ENCODE results near the gene HOXB9.
A peak's percentile ranks its signal among the peaks of the same experiment; 100 is the strongest.

Gene HOXB9

DNA sequence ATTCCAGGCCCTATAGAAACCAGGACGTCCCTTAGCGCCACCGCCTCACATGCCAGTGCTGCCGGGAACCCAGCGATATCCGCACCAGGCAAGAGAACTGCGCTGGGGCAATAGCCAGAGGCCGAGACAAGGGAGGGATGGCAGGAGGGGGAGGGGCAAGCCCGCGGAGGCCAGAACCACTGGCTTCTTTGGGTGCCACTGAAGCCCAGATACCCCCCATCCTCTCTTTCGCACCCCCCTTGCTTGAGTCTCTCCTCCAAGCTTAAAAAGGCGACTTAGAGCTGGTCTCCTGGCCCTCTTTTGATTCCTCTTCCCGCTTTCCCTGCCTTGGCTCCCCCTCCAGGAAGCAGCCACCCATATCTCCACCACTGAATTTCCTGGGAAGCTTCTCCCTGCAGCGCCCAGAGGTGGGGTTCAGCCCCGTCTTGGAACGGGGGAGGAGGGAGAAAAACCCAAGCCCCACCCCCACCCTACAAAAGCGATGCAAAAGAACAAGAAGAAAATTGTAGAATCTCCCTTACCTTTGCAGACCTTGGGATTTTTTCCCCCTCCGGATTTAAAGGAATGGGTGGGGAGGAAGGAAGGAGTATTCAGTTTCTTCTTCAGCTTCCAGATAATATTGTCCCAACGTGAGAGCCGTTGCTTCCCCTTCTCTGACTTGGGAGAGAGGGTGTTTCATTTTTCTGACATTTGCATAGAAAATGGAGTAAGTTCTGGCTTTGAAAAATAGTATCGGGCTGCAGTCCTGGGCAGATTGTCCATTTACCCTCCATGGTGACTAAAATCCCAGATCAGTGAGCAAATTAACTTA, 22.0 kb downstream of the HOXB9 start:
- Histone ChIP-seq H3K9me3 (ENCODE audit: control extremely low read depth in 1 of 5, control insufficient read depth in 4 of 5, insufficient read depth in 2 of 5, low read depth in 1 of 5, low read length in 4 of 5) (no peaks in the 10 kb centered on the region), H3K4me1 (ENCODE audit: control extremely low read depth in 1 of 4, control insufficient read depth in 4 of 4, insufficient read depth in 4 of 4, low read length in 3 of 4) (peaks cover 0 to 31% (median 8%) of the 10 kb centered on the region in 4 experiments), H3K4me3 (ENCODE audit: control insufficient read depth in 1 of 7, extremely low read depth in 1 of 7, insufficient read depth in 4 of 7, low read depth in 2 of 7, low read length in 6 of 7) (peak overlapping the region in 4 of 7 experiments; percentile 13 to 72 (median 61)), H3K27ac (ENCODE audit: insufficient read depth in 1 of 2, low read depth in 1 of 2, low read length in 2 of 2, poor library complexity in 1 of 2, severe bottlenecking in 2 of 2) (peak overlapping the region in 1 of 2 experiments; percentile 54), H3K36me3 (ENCODE audit: control insufficient read depth in 4 of 4, insufficient read depth in 4 of 4, low read length in 3 of 4) (no peaks in the 10 kb centered on the region), H3K27me3 (replicated peaks in 2 of 5; ENCODE audit: control insufficient read depth in 4 of 5, insufficient read depth in 5 of 5, low read length in 4 of 5) (peaks cover 8 to 80% (median 32%) of the 10 kb centered on the region in 5 experiments)
- ChIA-PET CTCF (interaction anchor here (1.0 to 1.5 kb wide), 2 partner anchors 12 to 341 kb away, joined by 3 to 4 read pairs; no protein-coding TSS in a partner anchor), POLR2A (interaction anchor here (0.8 kb wide), 1 partner anchor 1821 kb away, joined by 3 read pairs; no protein-coding TSS in a partner anchor)
- no peak for DNase-seq
- 84% methylated on average over 13 of the region's 21 CpGs for WGBS (ENCODE audit: insufficient coverage)

DNA sequence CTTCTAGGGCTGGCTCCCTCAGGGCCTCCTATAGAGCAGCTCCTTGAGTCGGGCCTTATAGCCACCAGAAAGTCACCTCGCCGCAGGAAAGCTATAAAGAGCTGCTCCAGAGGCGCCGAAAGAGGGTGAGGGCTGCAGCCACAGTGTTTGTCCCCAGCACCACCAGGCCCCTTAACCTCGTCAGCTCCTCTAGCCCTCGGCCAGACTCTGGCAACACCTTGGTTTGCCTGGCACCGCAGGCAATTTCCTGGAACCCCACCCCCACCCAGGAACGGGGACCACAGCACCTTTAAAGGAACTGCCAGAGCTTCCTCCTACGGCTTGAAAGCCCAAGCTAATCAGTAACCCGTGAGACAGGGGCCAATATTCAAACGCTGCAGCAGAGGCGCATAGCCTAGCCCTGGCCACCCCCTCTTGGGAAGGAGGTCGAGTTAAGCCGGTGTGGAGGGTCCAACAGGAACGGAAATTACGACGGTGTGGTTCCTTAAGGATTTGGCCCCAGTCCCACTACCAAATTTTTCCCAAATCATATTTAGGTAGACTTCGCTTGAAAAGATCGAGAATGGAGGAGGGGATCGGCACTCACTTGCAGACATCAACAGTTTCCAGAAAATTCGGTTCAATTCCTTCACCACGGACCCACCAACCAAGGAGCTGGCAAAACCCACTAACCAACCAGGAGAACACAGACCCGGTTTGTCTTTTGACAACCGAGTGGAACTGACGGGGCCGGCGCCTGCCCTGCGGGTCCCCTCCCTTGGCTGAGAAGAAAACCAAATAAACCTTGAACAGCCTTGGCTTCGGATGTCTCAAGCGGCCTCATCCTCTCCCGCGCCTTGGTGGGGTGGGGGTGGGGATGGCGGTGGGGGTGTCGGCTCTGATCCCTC, 24.4 kb downstream of the HOXB9 start:
- Histone ChIP-seq H3K27ac (ENCODE audit: insufficient read depth in 1 of 2, low read depth in 1 of 2, low read length in 2 of 2, poor library complexity in 1 of 2, severe bottlenecking in 2 of 2) (no peak overlapping the region), H3K36me3 (ENCODE audit: control insufficient read depth in 4 of 4, insufficient read depth in 4 of 4, low read length in 3 of 4) (no peaks in the 10 kb centered on the region), H3K4me1 (ENCODE audit: control extremely low read depth in 1 of 4, control insufficient read depth in 4 of 4, insufficient read depth in 4 of 4, low read length in 3 of 4) (peaks cover 0 to 53% (median 25%) of the 10 kb centered on the region in 4 experiments), H3K27me3 (replicated peaks in 2 of 5; ENCODE audit: control insufficient read depth in 4 of 5, insufficient read depth in 5 of 5, low read length in 4 of 5) (peaks cover 2 to 73% (median 23%) of the 10 kb centered on the region in 5 experiments), H3K4me3 (ENCODE audit: control insufficient read depth in 1 of 7, extremely low read depth in 1 of 7, insufficient read depth in 4 of 7, low read depth in 2 of 7, low read length in 6 of 7) (peak overlapping the region in 2 of 7 experiments; percentile 20 to 57), H3K9me3 (ENCODE audit: control extremely low read depth in 1 of 5, control insufficient read depth in 4 of 5, insufficient read depth in 2 of 5, low read depth in 1 of 5, low read length in 4 of 5) (no peaks in the 10 kb centered on the region)
- 59% methylated on average over 28 of the region's 35 CpGs for WGBS (ENCODE audit: insufficient coverage)
- ChIA-PET CTCF (interaction anchor here (0.6 to 2.0 kb wide), 7 partner anchors 8 to 338 kb away, joined by 3 to 7 read pairs (median 3); partner anchors contain the start of gene HOXB7), POLR2A (interaction anchor here (0.6 kb wide), 1 partner anchor 250 kb away, joined by 3 read pairs; no protein-coding TSS in a partner anchor)
- DNase-seq = no peak

DNA sequence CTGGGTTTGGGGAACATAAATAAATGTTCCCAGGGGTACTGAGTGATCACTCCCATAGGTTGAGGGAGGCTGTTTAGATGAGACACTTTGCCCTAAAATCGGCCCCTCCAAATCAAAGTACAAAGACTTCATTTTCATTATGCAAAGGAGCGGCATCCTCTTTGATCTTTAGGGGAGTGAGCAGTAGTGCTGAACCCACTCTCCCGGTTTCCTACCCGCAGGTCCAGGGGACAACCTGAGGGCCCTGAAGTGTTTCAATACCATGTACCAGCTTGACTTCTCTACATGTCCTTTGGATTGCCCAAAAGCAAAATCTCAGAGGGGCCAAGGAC, 25.0 kb downstream of the HOXB9 start:
- peaks cover 0 to 68% (median 21%) of the 10 kb centered on the region in 5 experiments for H3K27me3 ChIP-seq (replicated peaks in 2 of 5; ENCODE audit: control insufficient read depth in 4 of 5, insufficient read depth in 5 of 5, low read length in 4 of 5)
- H3K27ac ChIP-seq (ENCODE audit: insufficient read depth in 1 of 2, low read depth in 1 of 2, low read length in 2 of 2, poor library complexity in 1 of 2, severe bottlenecking in 2 of 2) = no peak overlapping the region
- H3K36me3 ChIP-seq (ENCODE audit: control insufficient read depth in 4 of 4, insufficient read depth in 4 of 4, low read length in 3 of 4) = no peaks in the 10 kb centered on the region
- WGBS (ENCODE audit: insufficient coverage) = 100% methylated on average over 4 of the region's 4 CpGs
- CTCF ChIA-PET = interaction anchor here (0.7 to 2.0 kb wide), 6 partner anchors 9 to 338 kb away, joined by 3 to 7 read pairs (median 3); partner anchors contain the start of gene HOXB7
- POLR2A ChIA-PET = no interaction called here
- peaks cover 0 to 59% (median 28%) of the 10 kb centered on the region in 4 experiments for H3K4me1 ChIP-seq (ENCODE audit: control extremely low read depth in 1 of 4, control insufficient read depth in 4 of 4, insufficient read depth in 4 of 4, low read length in 3 of 4)
- no peak overlapping the region for H3K4me3 ChIP-seq (ENCODE audit: control insufficient read depth in 1 of 7, extremely low read depth in 1 of 7, insufficient read depth in 4 of 7, low read depth in 2 of 7, low read length in 6 of 7)
- DNase-seq = no peak
- H3K9me3 ChIP-seq (ENCODE audit: control extremely low read depth in 1 of 5, control insufficient read depth in 4 of 5, insufficient read depth in 2 of 5, low read depth in 1 of 5, low read length in 4 of 5) = no peaks in the 10 kb centered on the region

DNA sequence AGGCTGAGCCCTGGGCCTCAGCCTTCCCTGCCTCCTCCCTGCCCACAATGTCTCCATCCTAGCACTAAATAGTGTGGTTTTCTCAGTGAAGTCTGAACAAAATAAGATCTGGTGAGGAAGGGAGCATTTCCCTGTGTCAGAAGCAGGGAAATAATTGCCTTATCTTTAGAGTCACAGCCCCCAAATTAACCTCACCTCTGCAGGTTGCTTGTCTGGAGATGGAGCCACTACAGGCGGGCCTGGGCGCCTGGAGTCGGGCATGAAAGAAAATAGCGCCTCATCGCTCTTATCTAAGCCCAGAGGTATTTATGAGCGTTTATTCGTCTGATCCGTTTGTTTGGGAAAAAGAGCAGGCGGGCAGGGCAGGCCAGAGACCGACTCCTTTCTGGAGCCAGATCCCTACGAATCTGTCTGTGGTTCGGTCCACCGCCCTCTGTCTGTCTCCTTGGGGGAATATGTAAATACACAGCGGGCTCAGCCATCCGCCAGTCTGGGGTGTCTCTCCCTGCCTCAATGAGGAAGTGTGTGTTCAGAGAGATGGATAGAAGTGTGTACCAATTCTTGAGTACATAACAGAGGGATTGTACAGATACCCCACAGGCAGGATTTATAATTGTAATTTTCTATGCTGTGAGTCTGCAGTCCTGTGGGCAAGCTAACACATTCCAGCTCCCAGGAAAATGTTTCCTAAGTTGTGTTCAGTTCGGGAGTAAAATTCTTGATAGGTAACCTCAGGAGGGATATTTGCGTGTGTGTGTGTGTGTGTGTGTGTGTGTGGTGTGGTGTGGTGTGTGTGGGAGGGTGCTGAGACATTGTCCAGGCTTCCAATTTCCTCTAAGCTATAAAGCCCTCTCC, 25.7 kb downstream of the HOXB9 start:
- CTCF ChIA-PET = interaction anchor here (0.8 to 2.3 kb wide), 6 partner anchors 9 to 264 kb away, joined by 3 to 7 read pairs (median 4); partner anchors contain the start of gene HOXB7
- Histone ChIP-seq H3K27me3 (replicated peaks in 2 of 5; ENCODE audit: control insufficient read depth in 4 of 5, insufficient read depth in 5 of 5, low read length in 4 of 5) (peaks cover 0 to 65% (median 21%) of the 10 kb centered on the region in 5 experiments), H3K4me1 (ENCODE audit: control extremely low read depth in 1 of 4, control insufficient read depth in 4 of 4, insufficient read depth in 4 of 4, low read length in 3 of 4) (peaks cover 0 to 65% (median 31%) of the 10 kb centered on the region in 4 experiments), H3K27ac (ENCODE audit: insufficient read depth in 1 of 2, low read depth in 1 of 2, low read length in 2 of 2, poor library complexity in 1 of 2, severe bottlenecking in 2 of 2) (no peak overlapping the region), H3K4me3 (ENCODE audit: control insufficient read depth in 1 of 7, extremely low read depth in 1 of 7, insufficient read depth in 4 of 7, low read depth in 2 of 7, low read length in 6 of 7) (no peak overlapping the region), H3K9me3 (ENCODE audit: control extremely low read depth in 1 of 5, control insufficient read depth in 4 of 5, insufficient read depth in 2 of 5, low read depth in 1 of 5, low read length in 4 of 5) (no peaks in the 10 kb centered on the region), H3K36me3 (ENCODE audit: control insufficient read depth in 4 of 4, insufficient read depth in 4 of 4, low read length in 3 of 4) (peaks cover 0 to under 1% (median 0%) of the 10 kb centered on the region in 4 experiments)
- 96% methylated on average over 8 of the region's 17 CpGs for WGBS (ENCODE audit: insufficient coverage)
- POLR2A ChIA-PET = no interaction called here
- no peak for DNase-seq

DNA sequence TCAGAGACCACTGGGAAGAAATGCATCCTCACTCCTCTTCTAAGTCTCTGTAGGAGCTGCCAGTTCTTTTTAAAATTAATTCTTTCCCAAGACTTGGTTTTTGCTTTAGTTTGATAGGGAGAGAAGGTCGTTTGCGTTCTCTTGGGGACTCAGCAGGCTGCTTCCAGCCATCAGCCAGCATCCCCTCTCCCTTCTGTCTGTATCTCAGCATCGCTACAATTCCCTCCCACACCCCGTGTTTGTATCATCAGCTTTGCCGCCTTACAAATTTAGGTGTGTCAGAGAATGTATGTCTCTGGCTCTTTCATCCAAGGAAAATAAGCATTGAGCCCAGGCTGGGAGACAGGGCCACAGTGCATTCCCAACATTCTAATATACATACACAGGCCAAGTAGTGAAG, 26.8 kb downstream of the HOXB9 start:
- ChIA-PET CTCF (interaction anchor here (0.9 to 2.3 kb wide), 8 partner anchors 7 to 337 kb away, joined by 3 to 8 read pairs (median 4); no protein-coding TSS in a partner anchor), POLR2A (no interaction called here)
- Histone ChIP-seq H3K4me1 (ENCODE audit: control extremely low read depth in 1 of 4, control insufficient read depth in 4 of 4, insufficient read depth in 4 of 4, low read length in 3 of 4) (peaks cover 0 to 67% (median 31%) of the 10 kb centered on the region in 4 experiments), H3K4me3 (ENCODE audit: control insufficient read depth in 1 of 7, extremely low read depth in 1 of 7, insufficient read depth in 4 of 7, low read depth in 2 of 7, low read length in 6 of 7) (no peak overlapping the region), H3K27ac (ENCODE audit: insufficient read depth in 1 of 2, low read depth in 1 of 2, low read length in 2 of 2, poor library complexity in 1 of 2, severe bottlenecking in 2 of 2) (no peak overlapping the region), H3K27me3 (replicated peaks in 2 of 5; ENCODE audit: control insufficient read depth in 4 of 5, insufficient read depth in 5 of 5, low read length in 4 of 5) (peaks cover 0 to 58% (median 21%) of the 10 kb centered on the region in 5 experiments), H3K9me3 (ENCODE audit: control extremely low read depth in 1 of 5, control insufficient read depth in 4 of 5, insufficient read depth in 2 of 5, low read depth in 1 of 5, low read length in 4 of 5) (no peaks in the 10 kb centered on the region), H3K36me3 (ENCODE audit: control insufficient read depth in 4 of 4, insufficient read depth in 4 of 4, low read length in 3 of 4) (peaks cover 0 to 3% (median 0%) of the 10 kb centered on the region in 4 experiments)
- no peak for DNase-seq
- no CpG with 5 or more reads among the region's 5 CpGs for WGBS (ENCODE audit: insufficient coverage)

DNA sequence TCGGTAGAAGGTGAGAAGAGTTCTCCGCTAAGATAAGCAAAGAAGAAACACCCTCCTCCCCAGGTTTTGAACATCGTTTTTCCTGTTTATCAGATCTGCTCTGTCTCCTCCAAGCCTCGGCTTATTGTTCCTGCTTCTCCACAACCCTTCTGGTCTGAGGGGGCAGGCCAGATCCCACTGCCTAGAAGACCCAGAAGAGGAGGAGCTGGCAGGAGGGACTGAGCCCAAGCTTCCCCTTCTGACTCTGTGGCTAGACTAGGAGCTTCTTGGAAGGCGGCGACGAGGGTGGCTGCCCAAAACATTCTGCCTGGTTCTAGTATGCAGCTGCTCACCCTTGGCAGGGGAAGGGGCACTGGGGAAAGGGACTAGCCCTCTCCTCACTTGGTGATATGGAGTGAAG, 27.4 kb downstream of the HOXB9 start:
- Histone ChIP-seq H3K36me3 (ENCODE audit: control insufficient read depth in 4 of 4, insufficient read depth in 4 of 4, low read length in 3 of 4) (peaks cover 0 to 3% (median 0%) of the 10 kb centered on the region in 4 experiments), H3K9me3 (ENCODE audit: control extremely low read depth in 1 of 5, control insufficient read depth in 4 of 5, insufficient read depth in 2 of 5, low read depth in 1 of 5, low read length in 4 of 5) (no peaks in the 10 kb centered on the region), H3K27ac (ENCODE audit: insufficient read depth in 1 of 2, low read depth in 1 of 2, low read length in 2 of 2, poor library complexity in 1 of 2, severe bottlenecking in 2 of 2) (no peak overlapping the region), H3K4me3 (ENCODE audit: control insufficient read depth in 1 of 7, extremely low read depth in 1 of 7, insufficient read depth in 4 of 7, low read depth in 2 of 7, low read length in 6 of 7) (peak overlapping the region in 3 of 7 experiments; percentile 71 to 82 (median 80)), H3K27me3 (replicated peaks in 2 of 5; ENCODE audit: control insufficient read depth in 4 of 5, insufficient read depth in 5 of 5, low read length in 4 of 5) (peaks cover 0 to 53% (median 21%) of the 10 kb centered on the region in 5 experiments), H3K4me1 (ENCODE audit: control extremely low read depth in 1 of 4, control insufficient read depth in 4 of 4, insufficient read depth in 4 of 4, low read length in 3 of 4) (peaks cover 0 to 66% (median 34%) of the 10 kb centered on the region in 4 experiments)
- CTCF ChIA-PET = interaction anchor here (0.8 to 2.3 kb wide), 9 partner anchors 8 to 336 kb away, joined by 3 to 8 read pairs (median 4); no protein-coding TSS in a partner anchor
- DNase-seq = no peak
- POLR2A ChIA-PET = no interaction called here
- 80% methylated on average over 1 of the region's 7 CpGs for WGBS (ENCODE audit: insufficient coverage)
